Measurements from ENCODE around the gene UQCR11.

GRCh38 chr19:1649706-1650649 lies 44.7 kb upstream of the UQCR11 start:
- TF ChIP-seq POLR2A (IDR thresholded peaks at IDR 0.05) = no peak
- no peak for TF ChIP-seq CTCF (IDR thresholded peaks at IDR 0.05)

Measured in upper lobe of left lung (tissue), 4 donors.